K562 (cell line): ENCODE results near the gene TRDN. TPM values are rescaled to one million over a fixed set of nuclear protein-coding genes. Genes with fewer than 3 reads are reported as not detected.

Source experiments
- ATAC-seq: fragments of 200-7000 bp; cut with Tn5 transposase; 3 replicates; pipeline ENCODE4 v1.9.1; 2020; ENCODE audit warnings: moderate library complexity
- BruUV-seq: library from RNA; stranded (reverse); fragments of 400-500 nt; replicated peaks from 2 replicates; lab custom pipeline; 2021; lab: Mats Ljungman, UMichigan
- CTCF ChIA-PET: fragments of 300-600 bp; formaldehyde crosslinking; extraction: SDS; loops from one replicate; lab custom pipeline; 2021; ENCODE audit warnings: low intra/inter-chr PET ratio; lab: Yijun Ruan, JAX
- POLR2A ChIA-PET: fragments of 300-600, 350-650 bp; sonication (Branson Sonifier 250); formaldehyde crosslinking; extraction: SDS; loops from one replicate; lab custom pipeline; 2021; ENCODE audit warnings: antibody characterized with exemption, inconsistent platforms; lab: Yijun Ruan, JAX
- DNase-seq, 4 experiments: peaks; one replicate each; pipeline versions ENCODE4 v3.0.0 to v3.0.0-alpha.2; 2011 to 2018; ENCODE audit warnings: low spot score in 3 of 4, mixed read lengths in 3 of 4; ENCODE audit errors: extremely low read depth in 1 of 4
- FAIRE-seq: peaks from 2 replicates; lab custom pipeline; 2011; peaks lifted over from hg19 to GRCh38; lab: Jason Lieb, UNC
- H2AFZ ChIP-seq: 2 replicates; pipeline ENCODE4 v1.6.0; 2011; ENCODE audit warnings: low read depth, low read length, control low read depth, inconsistent platforms
- H3K27ac ChIP-seq: fragments of 200-600 bp; 3 replicates; pipeline ENCODE4 v1.8.0; 2011; ENCODE audit warnings: low read depth, mild to moderate bottlenecking, control low read depth, inconsistent platforms, low read length, moderate library complexity, mixed read lengths; ENCODE audit errors: extremely low read depth
- H3K27me3 ChIP-seq, 2 experiments: fragments of 300-600 bp in 1 of 2; 2 replicates in 1 of 2; 3 replicates in 1 of 2; pipeline versions ENCODE4 v1.6.0 to v1.8.0; 2011; ENCODE audit warnings: inconsistent platforms in 2 of 2, low read length in 2 of 2, mild to moderate bottlenecking in 1 of 2, mixed read lengths in 1 of 2, moderate library complexity in 1 of 2; ENCODE audit not compliant: control insufficient read depth in 2 of 2, insufficient read depth in 2 of 2
- H3K36me3 ChIP-seq: fragments of 300-600 bp; 3 replicates; pipeline ENCODE4 v1.8.0; 2011; ENCODE audit warnings: mild to moderate bottlenecking, low read length, inconsistent platforms; ENCODE audit not compliant: control insufficient read depth, insufficient read depth
- H3K4me1 ChIP-seq, 2 experiments: fragments of 200-600 bp in 1 of 2; replicated peaks in 1 of 2; 2 replicates in 1 of 2; 3 replicates in 1 of 2; pipeline versions ENCODE4 v1.5.1 to v1.8.0; 2011; ENCODE audit warnings: inconsistent platforms in 2 of 2, low read length in 2 of 2, mild to moderate bottlenecking in 1 of 2, mixed read lengths in 1 of 2, moderate library complexity in 1 of 2; ENCODE audit not compliant: control insufficient read depth in 2 of 2, insufficient read depth in 2 of 2
- H3K4me2 ChIP-seq: 2 replicates; pipeline ENCODE4 v1.6.1; 2011; ENCODE audit warnings: low read length, control low read depth, inconsistent platforms, mixed read lengths; ENCODE audit not compliant: insufficient read depth
- H3K4me3 ChIP-seq: fragments of 200-600 bp; sonication (generic), shearing (Covaris generic); 2 replicates; pipeline ENCODE4 v1.5.1; 2016; ENCODE audit warnings: control low read depth, inconsistent platforms
- H3K79me2 ChIP-seq: fragments of 200-600 bp; 3 replicates; pipeline ENCODE4 v1.8.0; 2011; ENCODE audit warnings: low read length, inconsistent platforms; ENCODE audit not compliant: control insufficient read depth, insufficient read depth
- H3K9ac ChIP-seq, 2 experiments: 2 replicates each; pipeline versions ENCODE4 v1.6.0 to v1.6.1; 2011; ENCODE audit warnings: low read depth in 2 of 2, low read length in 2 of 2, control low read depth in 1 of 2, inconsistent platforms in 1 of 2, mild to moderate bottlenecking in 1 of 2, mixed read lengths in 1 of 2; ENCODE audit not compliant: insufficient read depth in 1 of 2
- H3K9me1 ChIP-seq: one replicate; pipeline ENCODE4 v1.6.0; 2011; ENCODE audit warnings: inconsistent platforms, mild to moderate bottlenecking, low read length, moderate library complexity; ENCODE audit not compliant: control insufficient read depth, insufficient read depth
- H3K9me3 ChIP-seq: replicated peaks from 2 replicates; pipeline ENCODE4 v1.5.1; 2011; ENCODE audit warnings: low read depth, low read length, inconsistent platforms; ENCODE audit not compliant: control insufficient read depth, insufficient read depth
- H4K20me1 ChIP-seq: replicated peaks from 2 replicates; pipeline ENCODE4 v1.6.1; 2011; ENCODE audit warnings: low read length, inconsistent platforms, mixed read lengths; ENCODE audit not compliant: control insufficient read depth, insufficient read depth
- HDAC8 ChIP-seq: fragments of 450-650 bp; IDR thresholded peaks from 2 replicates; pipeline ENCODE4 v1.6.1; 2016; ENCODE audit warnings: mild to moderate bottlenecking, missing genetic modification characterization, moderate library complexity, missing compliant biosample characterization
- POLR2A ChIP-seq: fragments of 450-650 bp; conservative IDR thresholded peaks from 2 replicates; pipeline ENCODE4 v1.6.1; 2016
- RBFOX2 ChIP-seq: fragments of 200-400 bp; formaldehyde crosslinking; IDR thresholded peaks from 2 replicates; pipeline ENCODE4 v1.6.1; 2017; ENCODE audit warnings: low read depth, mild to moderate bottlenecking, low read length, moderate library complexity
- ZNF347 ChIP-seq: fragments of 450-650 bp; formaldehyde crosslinking; IDR thresholded peaks from 2 replicates; pipeline ENCODE4 v1.4.0; 2020; ENCODE audit warnings: low read depth, mild to moderate bottlenecking, moderate library complexity
- WGBS: fragments of 100-300 bp; shearing (Covaris generic); methylation state at CpG from one replicate; pipeline ENCODE4 v1.1.6; 2016; ENCODE audit warnings: low coverage, mixed read lengths; ENCODE audit not compliant: insufficient coverage; ENCODE audit errors: missing lambda C conversion rate; 5-methylcytosine and 5-hydroxymethylcytosine counted together
- in situ Hi-C: fragments of 300-500 bp; cut with MboI; formaldehyde crosslinking; loops from 4 replicates; pipeline ENCODE4 v1.15.0; 2018; ENCODE audit warnings: inconsistent platforms, mixed read lengths
- intact Hi-C: fragments of 100-400 bp; cut with micrococcal nuclease; formaldehyde crosslinking; loops from 2 replicates; pipeline ENCODE4 v1.14.2; 2022
- polyA plus RNA-seq, 8 experiments: library from polyadenylated mRNA; depleted of rRNA in 4 of 8; stranded (reverse) in 5 of 8; unstranded in 3 of 8; fragments of >200 nt; fragmentation: Nextera tagmentation in 2 of 8; fragmentation: Illumina TruSeq in 1 of 8; extraction: Ambion mirVana in 2 of 8; extraction: Trizol in 1 of 8; gene quantifications; 2 replicates each; pipeline versions ENCODE4 v1.2.1 to v1.2.3, GENCODE V29; 2011 to 2014; ENCODE audit warnings: inconsistent platforms in 1 of 8, missing spikeins in 1 of 8
- total RNA-seq, 7 experiments: library from RNA; depleted of rRNA in 6 of 7; stranded (reverse); fragments of >200 nt in 6 of 7; fragmentation: Illumina TruSeq in 2 of 7; extraction: Trizol in 2 of 7; gene quantifications; 2 replicates each; pipeline versions ENCODE4 v1.2.1 to v1.2.3, GENCODE V29; 2011 to 2021; ENCODE audit warnings: low replicate concordance in 1 of 7

TRDN gene
- total and polyA plus RNA-seq, 9 of the 15 experiments (the other 6 are each of a cell fraction or from before 2014, with no cell fraction given): 0.05 to 0.50 (median 0.16) TPM

DNA sequence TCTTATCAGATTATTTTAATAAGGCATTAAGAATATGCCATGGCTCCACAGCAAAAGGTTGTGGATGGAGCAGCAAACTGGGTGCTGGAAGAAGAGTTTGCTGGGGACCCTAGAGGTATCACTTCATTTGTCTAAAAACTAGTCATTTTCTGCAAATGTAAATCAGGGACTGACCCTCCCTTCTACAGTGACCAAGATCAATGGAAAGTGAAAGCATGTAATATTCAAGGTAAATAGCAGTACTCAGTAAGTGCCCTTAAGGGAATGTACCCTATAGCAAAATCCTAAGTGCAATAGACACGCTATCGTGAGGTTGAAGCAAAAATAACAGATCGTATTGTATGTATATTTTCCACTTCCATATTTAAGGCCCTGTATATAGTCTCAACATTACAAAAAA lies 38.7 kb downstream of the TRDN start:
- Histone ChIP-seq H3K4me2 (no peak overlapping the region), H3K9me1 (no peaks in the 10 kb centered on the region), H4K20me1 (no peaks in the 10 kb centered on the region), H3K4me3 (no peak overlapping the region), H3K9ac (no peak overlapping the region), H3K36me3 (no peaks in the 10 kb centered on the region), H3K79me2 (no peaks in the 10 kb centered on the region), H3K4me1 (no peaks in the 10 kb centered on the region), H3K9me3 (no peaks in the 10 kb centered on the region), H3K27ac (no peak overlapping the region), H3K27me3 (no peaks in the 10 kb centered on the region), H2AFZ (no peak overlapping the region)
- in situ Hi-C loops: no loop called here
- TF ChIP-seq ZNF347 (CRISPR knock-in tag): no peak
- no peak for ATAC-seq
- no peak for DNase-seq
- BruUV-seq: no TSS peak
- ChIA-PET POLR2A (no interaction called here), CTCF (no interaction called here)
- WGBS: 19% methylated on average over 3 of the region's 3 CpGs
- no peak for FAIRE-seq
- intact Hi-C loops: no loop called here

DNA sequence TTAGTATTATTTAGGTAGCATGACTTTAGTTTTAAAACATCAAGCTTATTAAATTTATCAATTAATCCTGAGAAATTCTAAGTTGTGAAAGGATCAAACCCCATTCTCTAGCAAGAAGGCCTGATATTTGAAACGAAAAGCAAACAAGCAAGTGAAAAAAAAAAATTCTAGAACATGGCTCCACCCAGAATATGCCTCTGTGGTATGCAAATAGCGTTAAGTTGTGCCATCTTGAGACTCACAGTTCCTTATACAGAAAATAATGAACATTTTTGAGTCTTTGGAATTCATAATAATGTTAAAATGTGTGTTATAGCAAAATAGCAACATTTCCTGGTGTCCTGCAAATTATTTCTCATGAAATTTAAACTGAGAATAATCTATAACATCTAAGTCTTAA lies 42.0 kb downstream of the TRDN start:
- Histone ChIP-seq H3K79me2 (no peaks in the 10 kb centered on the region), H3K4me1 (no peaks in the 10 kb centered on the region; a peak in 1 of 5 replicates), H3K9me3 (no peaks in the 10 kb centered on the region), H2AFZ (no peak overlapping the region), H4K20me1 (no peaks in the 10 kb centered on the region), H3K9ac (no peak overlapping the region), H3K27ac (no peak overlapping the region), H3K9me1 (no peaks in the 10 kb centered on the region), H3K4me3 (no peak overlapping the region), H3K36me3 (no peaks in the 10 kb centered on the region), H3K4me2 (no peak overlapping the region), H3K27me3 (no peaks in the 10 kb centered on the region)
- intact Hi-C loops (no loop called here), in situ Hi-C loops (no loop called here)
- no peak for TF ChIP-seq HDAC8 (tag)
- TF ChIP-seq RBFOX2: no peak
- TF ChIP-seq POLR2A: no peak
- BruUV-seq: no TSS peak
- FAIRE-seq: no peak
- POLR2A ChIA-PET: no interaction called here
- no peak for DNase-seq
- no peak for ATAC-seq
- CTCF ChIA-PET: no interaction called here
- WGBS: 0% methylated on average over 2 of the region's 2 CpGs
